ENCODE results near the gene PCSK2. TPM values are rescaled to one million over a fixed set of nuclear protein-coding genes. Genes with fewer than 3 reads are reported as not detected.

Gene PCSK2
- total and polyA plus RNA-seq, 2 of the 8 experiments (the other 6 are each of a cell fraction or from before 2014, with no cell fraction given) = 1.9 to 4.2 TPM

- TF ChIP-seq SAP30 (IDR thresholded peaks at IDR 0.05; ENCODE audit: insufficient read depth, insufficient replicate concordance, low read length) (no peak), POU5F1 (IDR thresholded peaks at IDR 0.05; ENCODE audit: low read depth, low read length) (no peak), POLR2A (IDR thresholded peaks at IDR 0.05; ENCODE audit: control extremely low read depth in 1 of 2, low read depth in 2 of 2, low read length in 2 of 2) (no peak), NRF1 (IDR thresholded peaks at IDR 0.05; ENCODE audit: low read depth, low read length) (no peak), ASH2L (IDR thresholded peaks at IDR 0.05; ENCODE audit: low read length) (no peak), EGR1 (IDR thresholded peaks at IDR 0.05; ENCODE audit: borderline replicate concordance, low read depth, low read length) (no peak), CREB1 (IDR thresholded peaks at IDR 0.05) (no peak)
These were observed 295.7 kb downstream of the PCSK2 start (continued) for GRCh38 chr20:17522528-17522927.

Measured in H1 (cell line).